ENCODE results near the gene DCBLD1. TPM values are rescaled to one million over a fixed set of nuclear protein-coding genes. Genes with fewer than 3 reads are reported as not detected.
"Not testable (repeated sequence)": the region's sequence is repeated elsewhere in the genome, so short reads cannot be mapped to it uniquely, and the experiment has no call there.

Gene DCBLD1
- total RNA-seq, 1 donor from 2014 or later = 10.9 TPM

DNA sequence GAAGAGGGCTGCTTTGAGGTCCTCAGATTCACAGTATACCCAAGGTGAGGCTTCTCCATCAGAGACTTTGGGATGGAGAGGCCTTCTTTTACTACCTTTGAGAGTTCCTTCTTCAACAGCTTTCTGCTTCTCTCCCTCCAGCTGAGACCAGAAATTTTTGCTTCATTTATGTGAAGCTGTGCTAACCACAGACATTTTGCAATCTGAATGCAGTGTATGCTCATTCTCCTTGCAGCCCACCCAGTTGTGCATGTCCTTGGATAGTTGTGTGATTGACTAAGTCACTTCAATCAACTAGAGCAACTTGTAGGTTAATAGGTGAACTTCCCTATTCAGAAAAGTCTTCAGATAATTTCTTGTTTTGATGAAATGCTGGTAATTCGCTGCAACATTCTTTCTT, 20.1 kb downstream of the DCBLD1 start:
- DNase-seq = no peak

- DNase-seq = no peak
These were observed 20.7 kb downstream of the DCBLD1 start for GRCh38 chr6:117503211-117503610.

DNA sequence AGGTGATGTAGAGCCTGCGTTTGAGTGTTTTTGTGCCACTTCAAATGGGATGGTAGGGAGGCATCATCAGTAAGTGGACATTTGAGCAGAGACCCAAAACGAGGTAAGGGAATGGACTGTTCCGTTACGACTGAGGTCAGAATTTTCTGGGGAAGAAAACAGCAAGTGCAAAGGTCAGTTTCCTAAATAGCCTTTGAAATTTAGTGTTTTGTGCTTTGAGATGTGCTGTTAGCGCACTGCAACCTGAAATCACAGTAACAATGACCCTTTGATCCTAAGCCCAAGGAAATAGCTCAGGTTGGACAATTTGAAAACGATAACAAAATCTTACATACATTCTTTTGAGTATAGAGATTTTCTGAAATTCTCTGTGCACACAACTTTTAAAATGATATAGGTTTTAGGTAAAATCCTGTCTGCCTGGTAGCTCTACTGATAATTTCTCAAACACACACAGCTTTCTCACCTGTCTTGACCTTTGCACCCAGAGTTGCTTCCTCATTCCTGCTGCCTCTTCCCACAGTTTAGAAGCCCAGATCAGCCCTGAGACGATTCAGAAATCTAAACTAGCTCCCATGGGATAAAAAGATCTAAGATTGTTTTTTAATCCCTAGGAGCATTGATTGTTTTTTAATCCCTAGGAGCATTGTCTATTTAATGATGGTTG, 22.1 kb downstream of the DCBLD1 start:
- DNase-seq = no peak

GRCh38 chr6:117505311-117505710, 22.8 kb downstream of the DCBLD1 start:
- no peak for DNase-seq

GRCh38 chr6:117506180-117506835, 23.8 kb downstream of the DCBLD1 start:
- no peak for DNase-seq

DNA sequence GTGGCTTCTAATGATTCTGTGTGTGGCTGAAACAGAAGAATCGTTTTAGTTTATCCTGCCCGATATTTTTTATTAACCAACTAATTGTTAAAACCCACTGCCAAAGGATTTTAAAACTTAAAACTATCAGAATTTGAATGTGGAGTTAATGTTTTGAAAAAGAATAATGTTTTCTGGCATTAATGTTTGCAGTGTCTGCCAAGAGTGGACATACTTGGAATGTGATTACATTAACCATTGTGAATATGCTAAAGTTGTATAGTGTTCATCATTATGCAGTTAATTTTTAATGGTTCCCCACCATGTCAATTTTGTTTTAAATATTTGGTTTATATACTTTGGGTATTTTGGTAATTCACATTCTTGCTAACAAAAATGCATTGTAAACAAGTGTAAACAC, 24.4 kb downstream of the DCBLD1 start:
- DNase-seq = no peak

DNA sequence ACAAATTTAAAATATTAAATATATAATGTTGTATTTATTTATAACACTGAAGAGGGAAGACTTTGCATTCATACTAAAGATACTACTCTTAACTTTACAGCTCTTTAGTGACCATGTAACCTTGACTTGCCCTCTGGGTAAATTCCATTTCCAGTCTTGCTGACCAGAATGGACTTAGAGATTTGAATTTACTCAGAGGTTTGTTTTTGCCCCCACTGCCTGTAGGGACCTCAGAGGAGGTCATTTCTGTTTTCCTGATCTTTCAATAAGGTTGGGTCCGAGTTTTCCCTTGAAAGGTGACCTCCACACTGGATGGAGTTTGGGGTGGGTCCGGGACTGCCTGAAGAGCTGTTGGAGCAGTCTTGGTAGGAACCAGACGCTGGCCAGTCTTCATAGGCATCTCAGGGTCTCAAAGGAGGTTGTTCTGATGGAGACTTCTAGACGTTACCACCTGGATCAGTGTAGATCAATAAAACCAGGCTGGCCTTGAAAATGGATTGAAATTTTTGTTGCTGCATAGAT, 26.0 kb downstream of the DCBLD1 start:
- no peak for DNase-seq

DNA sequence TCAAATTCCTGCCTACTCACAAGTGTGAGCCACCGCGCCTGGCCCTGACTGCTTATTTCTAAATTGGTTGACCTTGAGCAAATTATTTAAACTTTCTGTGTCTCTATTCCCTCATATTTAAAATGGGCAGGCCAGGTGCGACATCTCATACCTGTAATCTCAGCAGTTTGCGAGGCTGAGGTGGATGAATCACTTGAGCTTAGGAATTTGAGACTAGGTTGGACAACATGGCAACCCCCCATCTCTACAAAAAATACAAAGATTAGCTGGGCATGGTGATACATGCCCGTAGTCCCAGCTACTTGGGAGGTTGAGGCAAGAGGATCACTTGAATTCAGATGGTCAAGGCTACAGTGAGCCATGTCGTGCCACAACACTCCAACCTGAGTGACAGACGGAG, 26.5 kb downstream of the DCBLD1 start:
- DNase-seq = no peak

DNA sequence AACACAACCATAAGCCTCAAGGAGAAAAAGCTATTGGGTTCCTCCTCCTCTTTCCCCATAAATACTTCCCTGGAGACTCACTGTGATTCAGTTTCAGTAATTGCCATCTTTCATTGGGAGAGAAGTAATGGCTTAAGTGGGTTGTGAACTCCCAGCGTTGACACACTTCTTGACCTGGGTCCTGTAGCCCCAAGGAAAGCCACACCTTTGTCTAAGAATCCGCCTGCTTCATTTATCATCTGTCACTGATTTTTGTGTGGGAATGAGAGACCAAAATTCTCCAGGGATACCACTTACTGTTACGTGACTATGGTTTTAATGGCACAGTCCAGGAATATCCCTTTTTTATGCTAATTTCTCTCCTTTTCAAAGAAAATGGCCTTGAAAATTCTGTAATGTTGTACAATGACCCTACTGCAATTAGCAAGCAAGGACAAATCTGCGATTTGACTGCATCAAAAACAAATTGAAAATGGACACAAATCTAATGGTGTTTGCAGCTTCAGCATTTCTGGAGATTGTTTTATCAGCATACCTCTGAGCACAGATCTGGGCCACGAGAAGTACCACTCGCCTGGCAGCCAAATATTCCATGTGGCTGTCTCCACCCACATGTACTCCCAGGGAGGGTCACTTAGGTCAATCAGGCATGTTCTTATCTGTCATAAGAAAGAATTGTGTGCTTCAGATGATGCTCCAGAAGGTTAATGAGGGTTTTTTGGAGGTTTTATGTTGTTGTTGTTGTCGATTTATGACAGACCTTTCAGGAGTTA, 29.8 kb downstream of the DCBLD1 start:
- DNase-seq = no peak

GRCh38 chr6:117512987-117513573, 30.6 kb downstream of the DCBLD1 start:
- no peak for DNase-seq

DNA sequence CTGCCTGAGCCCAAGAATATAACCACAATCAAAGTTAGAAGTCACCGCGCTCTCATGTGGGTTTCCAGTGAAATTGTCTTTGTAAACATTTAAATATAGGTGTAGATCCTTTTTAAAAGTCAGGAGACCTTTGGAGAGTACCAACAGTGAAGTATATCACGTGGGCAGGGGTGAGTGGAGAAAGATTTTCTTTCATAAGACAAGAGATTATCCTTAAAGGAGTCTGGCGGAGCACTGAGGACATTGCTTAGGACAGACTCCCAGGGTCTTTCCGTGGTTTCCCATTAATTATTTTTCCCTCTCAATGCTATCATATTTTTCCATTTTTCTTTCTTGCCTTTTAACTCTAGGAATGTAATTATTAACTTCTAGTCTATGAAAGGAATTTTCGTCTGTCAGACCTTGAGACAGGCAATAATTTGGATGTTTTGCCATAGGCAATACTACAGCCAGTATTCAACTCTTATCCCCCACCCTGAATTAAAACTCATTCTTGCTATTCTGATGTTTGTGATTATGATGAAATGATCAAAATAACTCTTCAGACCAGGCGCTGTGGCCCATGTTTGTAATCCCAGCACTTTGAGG, 31.4 kb downstream of the DCBLD1 start:
- no peak for DNase-seq

- no peak for DNase-seq
These were observed 32.2 kb downstream of the DCBLD1 start for GRCh38 chr6:117514655-117515054.

GRCh38 chr6:117515326-117515725, 32.9 kb downstream of the DCBLD1 start:
- DNase-seq = no peak

DNA sequence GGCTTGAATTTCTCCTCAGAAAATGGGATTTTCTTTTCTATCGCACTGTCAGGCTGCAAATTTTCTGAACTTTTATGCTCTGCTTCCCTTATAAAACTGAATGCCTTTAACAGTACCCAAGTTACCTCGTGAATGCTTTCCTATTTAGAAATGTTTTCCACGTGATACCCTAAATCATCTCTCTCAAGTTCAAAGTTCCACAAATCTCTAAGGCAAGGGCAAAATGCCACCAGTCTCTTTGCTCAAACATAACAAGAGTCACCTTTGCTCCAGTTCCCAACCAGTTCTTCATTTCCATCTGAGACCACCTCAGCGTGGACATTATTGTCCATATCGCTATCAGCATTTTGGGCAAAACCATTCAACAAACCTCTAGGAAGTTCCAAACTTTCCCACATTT, 35.5 kb downstream of the DCBLD1 start:
- DNase-seq = not testable (repeated sequence)

DNA sequence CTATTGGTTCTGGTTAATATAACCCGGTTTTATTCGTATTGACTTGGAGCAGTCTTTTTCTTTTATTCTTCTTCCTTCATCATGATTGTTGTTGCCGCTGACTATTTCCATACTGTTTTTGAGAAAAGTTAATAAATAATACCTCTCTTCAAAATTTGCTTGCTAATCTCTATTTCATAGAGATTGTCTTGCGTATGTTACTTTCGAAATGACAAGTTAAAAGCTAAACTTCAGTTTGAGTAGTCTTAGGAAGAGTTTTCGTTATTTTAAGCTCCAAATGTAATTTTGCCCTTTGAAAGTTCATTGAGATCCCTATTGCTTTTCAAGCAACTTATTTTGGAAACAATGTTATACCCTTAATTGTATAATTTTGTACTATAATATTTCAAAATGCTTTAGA, 36.4 kb downstream of the DCBLD1 start:
- DNase-seq = no peak

GRCh38 chr6:117520603-117521395, 38.3 kb downstream of the DCBLD1 start:
- no peak for DNase-seq

DNA sequence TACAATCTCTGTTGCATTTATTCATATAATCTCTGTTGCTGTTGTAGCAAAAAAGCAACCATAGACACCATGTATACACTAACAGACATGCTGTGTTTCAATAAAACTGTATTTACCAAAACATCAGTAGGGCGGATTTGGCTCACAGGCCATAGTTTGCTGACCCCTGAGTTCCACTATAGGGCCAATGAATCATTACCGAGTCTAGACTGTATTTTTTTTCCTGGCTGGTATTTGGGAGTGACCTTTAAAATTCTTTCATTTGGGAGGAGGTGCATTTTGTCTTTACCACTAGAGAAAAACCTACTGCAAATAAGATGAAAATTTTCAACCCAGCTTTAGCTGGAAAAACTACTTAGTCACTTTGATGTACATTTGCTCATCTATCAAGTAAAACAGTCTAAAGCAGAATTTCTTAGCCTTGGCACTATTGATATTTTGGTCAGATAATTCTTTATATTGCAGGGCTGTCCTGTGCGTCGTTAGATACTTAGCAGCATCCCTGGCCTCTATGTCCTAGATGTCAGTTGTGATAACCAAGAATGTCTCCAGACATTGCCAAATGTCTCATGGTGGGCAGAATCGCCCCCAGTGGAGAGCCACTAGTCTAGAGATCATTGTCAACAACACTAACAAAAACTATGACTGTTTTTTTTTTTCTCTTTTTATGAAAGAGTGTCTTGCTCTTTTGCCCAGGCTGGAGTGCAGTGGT, 39.5 kb downstream of the DCBLD1 start:
- DNase-seq = no peak

- DNase-seq = no peak
These were observed 43.1 kb downstream of the DCBLD1 start for GRCh38 chr6:117525607-117526006.

- DNase-seq = no peak
These were observed 48.2 kb downstream of the DCBLD1 start for GRCh38 chr6:117530467-117531242.

DNA sequence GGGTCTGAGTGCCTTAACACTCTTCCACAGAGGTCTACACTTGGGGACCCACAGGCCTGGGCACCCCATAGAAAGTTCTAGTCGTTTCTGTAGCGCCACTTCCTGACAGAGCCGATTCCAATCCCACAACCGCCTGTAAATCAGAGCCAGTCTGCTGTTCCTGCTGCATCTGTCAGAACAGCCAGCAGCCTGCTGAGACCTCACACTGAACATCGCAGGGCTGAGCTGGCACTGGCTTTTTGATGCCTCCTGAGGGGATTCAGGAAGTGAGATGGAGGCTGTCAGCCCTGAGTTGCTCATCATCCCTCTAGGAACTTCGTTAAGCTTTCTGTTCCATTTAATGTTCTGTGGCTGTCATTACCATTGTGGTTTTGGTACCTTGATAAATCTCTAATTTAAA, 48.9 kb downstream of the DCBLD1 start:
- no peak for DNase-seq

Data from skin of body (tissue), 2 donors.